H9 (cell line): ENCODE results near the gene CDC5L. TPM values are rescaled to one million over a fixed set of nuclear protein-coding genes. Genes with fewer than 3 reads are reported as not detected.

Experiments used
- DNase-seq: peaks from one replicate; pipeline ENCODE4 v3.0.0-alpha.2; 2017
- H2AFZ ChIP-seq: one replicate; pipeline ENCODE4 v1.6.1; 2013; ENCODE audit warnings: mild to moderate bottlenecking, low read length, control low read depth, moderate library complexity
- H2AK5ac ChIP-seq: 2 replicates; pipeline ENCODE4 v1.6.1; 2013; ENCODE audit warnings: low read length, control low read depth, mixed read lengths; ENCODE audit not compliant: insufficient read length
- H2BK120ac ChIP-seq: one replicate; pipeline ENCODE4 v1.6.1; 2013; ENCODE audit warnings: low read depth, mild to moderate bottlenecking, low read length, control low read depth, inconsistent platforms; ENCODE audit not compliant: poor library complexity, severe bottlenecking
- H2BK12ac ChIP-seq: 2 replicates; pipeline ENCODE4 v1.6.1; 2013; ENCODE audit warnings: low read length, control low read depth, mixed read lengths, low read depth; ENCODE audit not compliant: insufficient read length
- H2BK15ac ChIP-seq: 2 replicates; pipeline ENCODE4 v1.6.1; 2013; ENCODE audit warnings: low read depth, low read length, control low read depth
- H2BK20ac ChIP-seq: one replicate; pipeline ENCODE4 v1.6.1; 2013; ENCODE audit warnings: low read depth, mild to moderate bottlenecking, low read length, control low read depth, inconsistent platforms; ENCODE audit not compliant: poor library complexity, severe bottlenecking
- H2BK5ac ChIP-seq: 2 replicates; pipeline ENCODE4 v1.6.1; 2013; ENCODE audit warnings: low read length, control low read depth, mixed read lengths; ENCODE audit not compliant: insufficient read length
- H3K14ac ChIP-seq: 2 replicates; pipeline ENCODE4 v1.6.1; 2013; ENCODE audit warnings: low read length, control low read depth; ENCODE audit not compliant: insufficient read depth
- H3K18ac ChIP-seq: 2 replicates; pipeline ENCODE4 v1.6.1; 2013; ENCODE audit warnings: low read depth, mild to moderate bottlenecking, mixed read lengths, low read length, control low read depth; ENCODE audit not compliant: insufficient read length
- H3K23ac ChIP-seq: 2 replicates; pipeline ENCODE4 v1.6.1; 2013; ENCODE audit warnings: low read length, control low read depth, mixed read lengths, low read depth; ENCODE audit not compliant: insufficient read length
- H3K23me2 ChIP-seq: 2 replicates; pipeline ENCODE4 v1.6.1; 2013; ENCODE audit warnings: low read depth, mild to moderate bottlenecking, mixed read lengths, low read length, control low read depth; ENCODE audit not compliant: insufficient read length, poor library complexity, severe bottlenecking
- H3K27ac ChIP-seq: 2 replicates; pipeline ENCODE4 v1.5.1; 2013; ENCODE audit warnings: low read length, control low read depth, mixed read lengths, low read depth; ENCODE audit not compliant: insufficient read length
- H3K27me3 ChIP-seq: 2 replicates; pipeline ENCODE4 v1.6.1; 2013; ENCODE audit warnings: low read length, control low read depth, inconsistent platforms; ENCODE audit not compliant: insufficient read depth
- H3K4ac ChIP-seq: 2 replicates; pipeline ENCODE4 v1.6.1; 2013; ENCODE audit warnings: low read depth, mild to moderate bottlenecking, control low read depth, inconsistent platforms, low read length, moderate library complexity
- H3K4me1 ChIP-seq: 2 replicates; pipeline ENCODE4 v1.6.1; 2013; ENCODE audit warnings: low read length, control low read depth, inconsistent platforms; ENCODE audit not compliant: insufficient read depth
- H3K4me2 ChIP-seq: 2 replicates; pipeline ENCODE4 v1.6.1; 2013; ENCODE audit warnings: low read length, control low read depth, mixed read lengths; ENCODE audit not compliant: insufficient read length, insufficient read depth
- H3K56ac ChIP-seq: 2 replicates; pipeline ENCODE4 v1.6.1; 2013; ENCODE audit warnings: low read depth, mild to moderate bottlenecking, mixed read lengths, low read length, control low read depth; ENCODE audit not compliant: insufficient read length
- H3K79me1 ChIP-seq: 2 replicates; pipeline ENCODE4 v1.6.1; 2013; ENCODE audit warnings: low read depth, mild to moderate bottlenecking, moderate library complexity, low read length, control low read depth, inconsistent platforms; ENCODE audit not compliant: insufficient read depth, poor library complexity, severe bottlenecking
- H3K79me2 ChIP-seq: 2 replicates; pipeline ENCODE4 v1.6.1; 2013; ENCODE audit warnings: low read length, control low read depth, inconsistent platforms; ENCODE audit not compliant: insufficient read depth
- H3K9ac ChIP-seq: 2 replicates; pipeline ENCODE4 v1.6.1; 2013; ENCODE audit warnings: low read length, control low read depth, mixed read lengths; ENCODE audit not compliant: insufficient read length; ENCODE audit errors: extremely low read depth
- H3K9me3 ChIP-seq: one replicate; pipeline ENCODE4 v1.6.1; 2013; ENCODE audit warnings: low read depth, low read length, inconsistent platforms; ENCODE audit not compliant: control insufficient read depth
- H3T11ph ChIP-seq: one replicate; pipeline ENCODE4 v1.6.1; 2013; ENCODE audit warnings: mild to moderate bottlenecking, low read length, control low read depth, inconsistent platforms
- H4K20me1 ChIP-seq: one replicate; pipeline ENCODE4 v1.6.1; 2013; ENCODE audit not compliant: control insufficient read depth, insufficient read length, insufficient read depth
- H4K5ac ChIP-seq: 2 replicates; pipeline ENCODE4 v1.6.1; 2013; ENCODE audit warnings: low read depth, mild to moderate bottlenecking, mixed read lengths, low read length, control low read depth; ENCODE audit not compliant: insufficient read length
- H4K8ac ChIP-seq: replicated peaks from 2 replicates; pipeline ENCODE4 v1.6.1; 2013; ENCODE audit warnings: low read length, control low read depth, mixed read lengths, low read depth; ENCODE audit not compliant: insufficient read length
- H4K91ac ChIP-seq: 2 replicates; pipeline ENCODE4 v1.6.1; 2013; ENCODE audit warnings: low read depth, mild to moderate bottlenecking, moderate library complexity, mixed read lengths, low read length, control low read depth; ENCODE audit not compliant: insufficient read length
- H3K27ac Mint-ChIP-seq, 3 experiments: 2 replicates in 2 of 3; 3 replicates in 1 of 3; pipeline ENCODE4 v1.8.0; 2020 to 2021; ENCODE audit warnings: mixed read lengths in 3 of 3, mild to moderate bottlenecking in 1 of 3, moderate library complexity in 1 of 3
- H3K27me3 Mint-ChIP-seq: 2 replicates; pipeline ENCODE4 v1.8.0; 2021; ENCODE audit warnings: low read depth, mild to moderate bottlenecking, moderate library complexity, mixed read lengths
- H3K36me3 Mint-ChIP-seq, 3 experiments: 2 replicates in 2 of 3; 3 replicates in 1 of 3; pipeline ENCODE4 v1.8.0; 2020 to 2021; ENCODE audit warnings: low read depth in 3 of 3, mixed read lengths in 3 of 3; ENCODE audit not compliant: insufficient read depth in 1 of 3
- H3K4me1 Mint-ChIP-seq, 2 experiments: 2 replicates each; pipeline ENCODE4 v1.8.0; 2020; ENCODE audit warnings: mixed read lengths in 2 of 2
- H3K4me3 Mint-ChIP-seq, 2 experiments: 2 replicates in 1 of 2; 3 replicates in 1 of 2; pipeline ENCODE4 v1.8.0; 2020 to 2021; ENCODE audit warnings: mild to moderate bottlenecking in 2 of 2, mixed read lengths in 2 of 2, moderate library complexity in 1 of 2
- H3K9me3 Mint-ChIP-seq, 2 experiments: 2 replicates in 1 of 2; 3 replicates in 1 of 2; pipeline ENCODE4 v1.8.0; 2020; ENCODE audit warnings: mild to moderate bottlenecking in 2 of 2, mixed read lengths in 2 of 2, moderate library complexity in 1 of 2
- CTCF ChIP-seq: fragments of 200-600 bp; sonication (generic); conservative IDR thresholded peaks from 3 replicates; pipeline ENCODE4 v1.8.0; 2021; ENCODE audit warnings: antibody characterized with exemption, mild to moderate bottlenecking
- WGBS: extraction: QIAGEN DNeasy Blood & Tissue Kit; methylation state at CpG from one replicate; pipeline ENCODE4 v1.1.7; 2013; ENCODE audit warnings: missing lambda C conversion rate, low lambda C conversion rate, mixed read lengths; ENCODE audit not compliant: insufficient read length; ENCODE audit errors: extremely low coverage; 5-methylcytosine and 5-hydroxymethylcytosine counted together
- total RNA-seq: library from RNA; stranded (reverse); gene quantifications from 2 replicates; pipeline ENCODE4 v1.2.1, GENCODE V29; 2021

Gene CDC5L
- total RNA-seq, 1 experiment from 2014 or later: 34.3 TPM

- Histone ChIP-seq H3K4me1 (no peaks in the 10 kb centered on the region), H4K20me1 (no peaks in the 10 kb centered on the region), H2AK5ac (no peak overlapping the region), H2BK12ac (no peak overlapping the region), H3K27ac (no peak overlapping the region), H3T11ph (no peak overlapping the region), H2BK15ac (no peak overlapping the region), H4K5ac (no peak overlapping the region), H2BK20ac (no peak overlapping the region), H3K4ac (no peak overlapping the region), H3K79me1 (no peaks in the 10 kb centered on the region), H3K9me3 (no peaks in the 10 kb centered on the region), H3K4me2 (no peak overlapping the region), H4K8ac (no peak overlapping the region), H3K56ac (no peak overlapping the region), H4K91ac (no peak overlapping the region), H3K18ac (no peak overlapping the region), H3K23me2 (no peaks in the 10 kb centered on the region), H3K14ac (no peak overlapping the region), H2BK120ac (no peak overlapping the region), H2AFZ (no peak overlapping the region), H3K9ac (no peak overlapping the region), H3K27me3 (no peaks in the 10 kb centered on the region), H3K79me2 (no peaks in the 10 kb centered on the region), H2BK5ac (no peak overlapping the region), H3K23ac (no peak overlapping the region)
- H3K27me3 Mint-ChIP-seq: no peaks in the 10 kb centered on the region
- TF ChIP-seq CTCF: no peak
- no peaks in the 10 kb centered on the region for H3K36me3 Mint-ChIP-seq
- H3K4me1 Mint-ChIP-seq: peaks cover 5 to 10% of the 10 kb centered on the region in 2 experiments; a peak in 3 of 4 replicates
- H3K4me3 Mint-ChIP-seq: no peak overlapping the region
- no peak for DNase-seq
- no CpG with 5 or more reads among the region's 13 CpGs for WGBS
- H3K9me3 Mint-ChIP-seq: no peaks in the 10 kb centered on the region
- H3K27ac Mint-ChIP-seq: no peak overlapping the region
Measured at GRCh38 chr6:44464527-44465310, 77.2 kb downstream of the CDC5L start.
